HEK293 (cell line): ENCODE results near the gene DCC.

Source experiments
- ZFP69B ChIP-seq: fragments of 450-650 bp; formaldehyde crosslinking; IDR thresholded peaks from 2 replicates; pipeline ENCODE4 v1.5.1; 2016; ENCODE audit warnings: missing biosample characterization, missing genetic modification characterization
- ZNF629 ChIP-seq: fragments of 450-650 bp; formaldehyde crosslinking; IDR thresholded peaks from 2 replicates; pipeline ENCODE4 v1.5.1; 2017; ENCODE audit warnings: missing biosample characterization, missing genetic modification characterization
- TF ChIP-seq, protein P1 (sequence below): fragments of 450-650 bp; formaldehyde crosslinking; IDR thresholded peaks from 2 replicates; pipeline ENCODE4 v1.5.1; 2016; ENCODE audit warnings: missing biosample characterization, missing genetic modification characterization

- TF ChIP-seq, protein P1, sequence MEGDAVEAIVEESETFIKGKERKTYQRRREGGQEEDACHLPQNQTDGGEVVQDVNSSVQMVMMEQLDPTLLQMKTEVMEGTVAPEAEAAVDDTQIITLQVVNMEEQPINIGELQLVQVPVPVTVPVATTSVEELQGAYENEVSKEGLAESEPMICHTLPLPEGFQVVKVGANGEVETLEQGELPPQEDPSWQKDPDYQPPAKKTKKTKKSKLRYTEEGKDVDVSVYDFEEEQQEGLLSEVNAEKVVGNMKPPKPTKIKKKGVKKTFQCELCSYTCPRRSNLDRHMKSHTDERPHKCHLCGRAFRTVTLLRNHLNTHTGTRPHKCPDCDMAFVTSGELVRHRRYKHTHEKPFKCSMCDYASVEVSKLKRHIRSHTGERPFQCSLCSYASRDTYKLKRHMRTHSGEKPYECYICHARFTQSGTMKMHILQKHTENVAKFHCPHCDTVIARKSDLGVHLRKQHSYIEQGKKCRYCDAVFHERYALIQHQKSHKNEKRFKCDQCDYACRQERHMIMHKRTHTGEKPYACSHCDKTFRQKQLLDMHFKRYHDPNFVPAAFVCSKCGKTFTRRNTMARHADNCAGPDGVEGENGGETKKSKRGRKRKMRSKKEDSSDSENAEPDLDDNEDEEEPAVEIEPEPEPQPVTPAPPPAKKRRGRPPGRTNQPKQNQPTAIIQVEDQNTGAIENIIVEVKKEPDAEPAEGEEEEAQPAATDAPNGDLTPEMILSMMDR (tag by site-specific recombination): no peak
- TF ChIP-seq ZFP69B (tag by site-specific recombination) (no peak), ZNF629 (no peak)
These were observed 1191.2 kb downstream of the DCC start for GRCh38 chr18:53531187-53531586.
